GM18505 (cell line): ENCODE measurements around the gene INPP4A.
"Not testable (repeated sequence)": the region's sequence is repeated elsewhere in the genome, so short reads cannot be mapped to it uniquely, and the experiment has no call there.

Experiments
- ATAC-seq: cut with Tn5 transposase; IDR thresholded peaks from one replicate; pipeline ENCODE4 v1.9.1; 2021; ENCODE audit not compliant: unreplicated experiment
- POLR2A ChIP-seq: IDR thresholded peaks from 4 replicates; pipeline ENCODE4 v1.6.1; 2011; ENCODE audit warnings: borderline replicate concordance; ENCODE audit not compliant: insufficient read depth, insufficient read length; ENCODE audit errors: extremely low read depth

Gene INPP4A

GRCh38 chr2:98444436-98445176 is at the start of gene INPP4A:
INPP4A (plus strand) TSS chr2:98444858; CDS start chr2:98520049, 75,191 bp downstream.
- peak; percentile 75 for TF ChIP-seq POLR2A
- ATAC-seq = peak; percentile 88

- TF ChIP-seq POLR2A = no peak
- ATAC-seq = no peak
These were observed 48.7 kb upstream of the INPP4A start for GRCh38 chr2:98395977-98396376.

DNA sequence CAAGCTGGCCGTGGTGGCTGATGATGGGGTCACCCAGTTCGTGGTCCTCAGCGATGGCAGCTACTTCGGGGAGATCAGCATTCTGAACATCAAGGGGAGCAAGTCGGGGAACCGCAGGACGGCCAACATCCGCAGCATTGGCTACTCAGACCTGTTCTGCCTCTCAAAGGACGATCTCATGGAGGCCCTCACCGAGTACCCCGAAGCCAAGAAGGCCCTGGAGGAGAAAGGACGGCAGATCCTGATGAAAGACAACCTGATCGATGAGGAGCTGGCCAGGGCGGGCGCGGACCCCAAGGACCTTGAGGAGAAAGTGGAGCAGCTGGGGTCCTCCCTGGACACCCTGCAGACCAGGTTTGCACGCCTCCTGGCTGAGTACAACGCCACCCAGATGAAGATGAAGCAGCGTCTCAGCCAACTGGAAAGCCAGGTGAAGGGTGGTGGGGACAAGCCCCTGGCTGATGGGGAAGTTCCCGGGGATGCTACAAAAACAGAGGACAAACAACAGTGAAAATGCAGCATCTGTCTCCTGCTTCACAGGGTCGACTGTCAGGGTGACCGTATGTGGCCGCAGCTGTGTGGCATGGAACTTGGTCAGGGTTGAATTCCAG is 47.8 kb upstream of the INPP4A start:
- ATAC-seq = no peak
- TF ChIP-seq POLR2A = no peak

DNA sequence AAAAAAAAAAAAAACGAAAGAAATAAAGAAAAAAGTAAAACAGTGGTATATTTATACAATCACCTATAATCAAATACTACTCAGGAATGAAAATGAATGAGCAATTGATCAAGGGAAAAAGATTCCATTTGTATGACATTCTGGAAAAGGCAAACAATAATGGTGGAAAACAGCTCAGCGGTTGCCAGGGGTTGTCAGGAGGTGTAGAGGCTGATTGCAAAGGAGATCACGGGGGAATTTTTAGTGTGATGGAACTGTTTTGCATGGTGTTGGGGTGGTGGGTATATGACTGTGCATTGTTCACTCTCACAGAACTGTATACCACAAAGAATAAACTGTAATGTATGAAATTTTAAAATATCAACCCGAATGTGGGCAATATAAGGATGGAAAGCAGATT is 45.5 kb upstream of the INPP4A start:
- ATAC-seq = no peak
- no peak for TF ChIP-seq POLR2A

GRCh38 chr2:98403878-98404277 is 40.8 kb upstream of the INPP4A start:
- no peak for ATAC-seq
- no peak for TF ChIP-seq POLR2A

GRCh38 chr2:98404556-98405250 is 40.0 kb upstream of the INPP4A start:
- no peak for ATAC-seq
- TF ChIP-seq POLR2A = no peak

- no peak for ATAC-seq
- no peak for TF ChIP-seq POLR2A
These were observed 39.4 kb upstream of the INPP4A start for GRCh38 chr2:98405301-98405700.

- ATAC-seq = no peak
- TF ChIP-seq POLR2A = no peak
These were observed 36.5 kb upstream of the INPP4A start for GRCh38 chr2:98408155-98408554.

DNA sequence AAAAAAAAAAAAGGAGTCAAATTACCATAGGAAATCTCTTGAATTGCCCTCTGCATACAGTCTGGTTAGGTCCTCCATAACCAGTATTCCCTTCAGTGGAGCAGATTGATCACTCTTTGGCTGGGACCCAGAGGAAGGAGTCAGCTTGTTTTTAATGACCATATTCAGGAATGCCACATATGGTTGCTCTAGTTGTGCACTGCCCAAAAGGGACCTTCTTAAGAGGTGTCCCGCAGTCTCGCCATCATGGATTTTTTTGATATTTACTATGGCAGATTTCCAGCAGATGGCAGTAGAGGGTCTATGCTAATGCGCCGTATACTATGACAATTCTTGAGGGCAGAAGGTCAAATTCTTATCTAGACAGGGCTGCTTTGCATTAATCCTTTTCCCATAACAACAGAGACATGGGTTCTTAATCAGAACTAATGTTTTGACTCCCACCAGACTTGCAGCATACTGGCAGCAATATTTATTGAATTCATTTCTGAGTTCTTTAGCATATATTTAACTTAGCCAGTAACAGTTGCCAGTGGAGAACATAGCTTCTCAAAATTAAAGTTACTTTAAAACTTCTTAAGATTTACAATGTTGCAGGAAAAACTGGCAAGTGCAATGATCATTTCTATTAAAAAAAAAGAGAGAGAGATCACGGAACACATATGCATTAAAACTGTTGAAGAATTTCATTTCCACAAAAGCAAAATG is 31.8 kb upstream of the INPP4A start:
- no peak for TF ChIP-seq POLR2A
- ATAC-seq = peak; percentile 55

GRCh38 chr2:98414246-98414645 is 30.4 kb upstream of the INPP4A start:
- ATAC-seq = not testable (repeated sequence)

DNA sequence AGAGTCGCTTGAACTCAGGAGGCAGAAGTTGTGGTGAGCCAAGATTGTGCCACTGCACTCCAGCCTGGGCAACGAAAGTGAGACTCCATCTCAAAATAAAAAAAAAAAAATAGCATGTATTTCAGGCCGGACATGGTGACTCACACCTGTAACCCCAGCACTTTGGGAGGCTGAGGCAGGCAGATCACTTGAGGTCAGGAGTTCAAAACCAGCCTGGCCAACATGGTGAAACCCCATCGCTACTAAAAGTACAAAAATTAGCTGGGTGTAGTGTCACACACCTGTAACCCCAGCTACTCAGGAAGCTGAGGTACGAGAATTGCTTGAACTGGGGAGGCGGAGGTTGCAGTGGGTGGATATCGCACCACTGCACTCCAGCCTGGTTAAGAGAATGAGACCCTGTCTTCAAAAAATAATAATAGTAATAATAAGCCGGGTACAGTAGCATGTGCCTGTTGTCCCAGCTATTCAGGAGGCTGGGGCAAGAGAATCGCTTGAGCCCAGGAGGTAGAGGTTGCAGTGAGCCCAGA is 28.9 kb upstream of the INPP4A start:
- ATAC-seq = not testable (repeated sequence)

DNA sequence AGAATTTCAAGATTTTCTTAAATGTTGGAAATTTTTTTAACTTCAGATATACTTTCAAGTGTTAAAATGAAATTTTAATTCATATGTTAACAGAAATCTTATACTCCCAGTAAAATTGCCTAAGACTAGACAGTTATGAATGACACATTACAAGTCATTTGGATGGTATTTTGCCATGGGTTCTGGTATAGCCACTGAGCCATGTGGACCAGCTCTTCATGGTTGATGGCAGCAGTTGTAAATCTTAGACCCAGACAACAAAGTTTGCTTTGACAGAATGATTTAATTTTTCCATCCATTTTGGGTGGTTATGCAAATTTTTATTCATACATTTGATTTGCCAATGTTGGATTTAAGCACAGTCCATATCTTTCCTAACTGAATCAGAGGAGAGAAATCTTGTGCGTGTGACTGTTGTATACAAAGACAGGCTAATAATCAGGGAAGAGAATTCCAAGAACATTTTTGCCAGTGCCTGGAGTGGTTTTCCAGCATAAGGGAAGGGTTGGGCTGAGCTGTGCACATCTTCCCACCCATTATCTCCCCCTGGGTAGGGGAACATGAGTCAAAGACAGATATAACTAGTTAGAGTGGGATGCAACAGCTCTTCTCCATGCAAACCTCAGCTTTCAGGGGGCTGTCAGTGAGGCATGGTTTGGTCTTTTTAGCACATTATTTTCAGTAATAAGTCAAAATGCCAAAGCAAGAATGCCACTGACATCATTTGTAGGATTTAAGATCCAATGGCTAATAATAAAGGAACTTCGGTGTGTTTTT is 28.1 kb upstream of the INPP4A start:
- TF ChIP-seq POLR2A = no peak
- no peak for ATAC-seq

GRCh38 chr2:98419544-98419943 is 25.1 kb upstream of the INPP4A start:
- no peak for TF ChIP-seq POLR2A
- no peak for ATAC-seq
